Measurements from ENCODE around the gene CDH13.

Gene CDH13

GRCh38 chr16:82805866-82806265 lies 179.1 kb downstream of the CDH13 start:
- TF ChIP-seq GATA2 (IDR thresholded peaks at IDR 0.05; ENCODE audit: low read depth, low read length) (no peak), GATA3 (IDR thresholded peaks at IDR 0.05; ENCODE audit: low read depth, low read length) (no peak)

- TF ChIP-seq GATA3 (IDR thresholded peaks at IDR 0.05; ENCODE audit: low read depth, low read length) (no peak), GATA2 (IDR thresholded peaks at IDR 0.05; ENCODE audit: low read depth, low read length) (no peak)
These were observed 180.5 kb downstream of the CDH13 start for GRCh38 chr16:82807311-82807710.

- TF ChIP-seq GATA3 (IDR thresholded peaks at IDR 0.05; ENCODE audit: low read depth, low read length) (no peak), GATA2 (IDR thresholded peaks at IDR 0.05; ENCODE audit: low read depth, low read length) (no peak)
These were observed 181.3 kb downstream of the CDH13 start for GRCh38 chr16:82808036-82808435.

GRCh38 chr16:82810077-82810476 lies 183.3 kb downstream of the CDH13 start:
- TF ChIP-seq GATA3 (IDR thresholded peaks at IDR 0.05; ENCODE audit: low read depth, low read length) (no peak), GATA2 (IDR thresholded peaks at IDR 0.05; ENCODE audit: low read depth, low read length) (no peak)

- no peak for TF ChIP-seq GATA3 (IDR thresholded peaks at IDR 0.05; ENCODE audit: low read depth, low read length)
These were observed 187.3 kb downstream of the CDH13 start for GRCh38 chr16:82814059-82814458.

- TF ChIP-seq GATA2 (IDR thresholded peaks at IDR 0.05; ENCODE audit: low read depth, low read length) (no peak), GATA3 (IDR thresholded peaks at IDR 0.05; ENCODE audit: low read depth, low read length) (no peak)
These were observed 192.5 kb downstream of the CDH13 start for GRCh38 chr16:82819286-82819685.

- TF ChIP-seq GATA3 (IDR thresholded peaks at IDR 0.05; ENCODE audit: low read depth, low read length) (no peak), GATA2 (IDR thresholded peaks at IDR 0.05; ENCODE audit: low read depth, low read length) (no peak)
These were observed 194.1 kb downstream of the CDH13 start for GRCh38 chr16:82820855-82821254.

GRCh38 chr16:82824408-82824807 lies 197.6 kb downstream of the CDH13 start:
- TF ChIP-seq GATA2 (IDR thresholded peaks at IDR 0.05; ENCODE audit: low read depth, low read length) (no peak), GATA3 (IDR thresholded peaks at IDR 0.05; ENCODE audit: low read depth, low read length) (no peak)

- no peak for TF ChIP-seq GATA3 (IDR thresholded peaks at IDR 0.05; ENCODE audit: low read depth, low read length)
- no peak for TF ChIP-seq GATA2 (IDR thresholded peaks at IDR 0.05; ENCODE audit: low read depth, low read length)
These were observed 202.5 kb downstream of the CDH13 start for GRCh38 chr16:82829301-82829700.

GRCh38 chr16:82830944-82831343 lies 204.2 kb downstream of the CDH13 start:
- TF ChIP-seq GATA3 (IDR thresholded peaks at IDR 0.05; ENCODE audit: low read depth, low read length) (no peak), GATA2 (IDR thresholded peaks at IDR 0.05; ENCODE audit: low read depth, low read length) (no peak)

GRCh38 chr16:82832821-82833220 lies 206.1 kb downstream of the CDH13 start:
- TF ChIP-seq GATA2 (IDR thresholded peaks at IDR 0.05; ENCODE audit: low read depth, low read length) (no peak), GATA3 (IDR thresholded peaks at IDR 0.05; ENCODE audit: low read depth, low read length) (no peak)

GRCh38 chr16:82833378-82833993 lies 206.7 kb downstream of the CDH13 start:
- TF ChIP-seq GATA2 (IDR thresholded peaks at IDR 0.05; ENCODE audit: low read depth, low read length) (no peak), GATA3 (IDR thresholded peaks at IDR 0.05; ENCODE audit: low read depth, low read length) (no peak)

- TF ChIP-seq GATA2 (IDR thresholded peaks at IDR 0.05; ENCODE audit: low read depth, low read length), result no peak
- TF ChIP-seq GATA3 (IDR thresholded peaks at IDR 0.05; ENCODE audit: low read depth, low read length), result no peak
These were observed 207.5 kb downstream of the CDH13 start for GRCh38 chr16:82834151-82834815.

- TF ChIP-seq GATA3 (IDR thresholded peaks at IDR 0.05; ENCODE audit: low read depth, low read length) (no peak), GATA2 (IDR thresholded peaks at IDR 0.05; ENCODE audit: low read depth, low read length) (no peak)
These were observed 208.9 kb downstream of the CDH13 start for GRCh38 chr16:82835487-82836155.

- TF ChIP-seq GATA2 (IDR thresholded peaks at IDR 0.05; ENCODE audit: low read depth, low read length) (no peak), GATA3 (IDR thresholded peaks at IDR 0.05; ENCODE audit: low read depth, low read length) (no peak)
These were observed 214.3 kb downstream of the CDH13 start for GRCh38 chr16:82841108-82841507.

All from SH-SY5Y (cell line).